DND-41 (cell line): ENCODE measurements around the gene CTSW.

ENCODE experiments used
- EZH2 ChIP-seq: IDR thresholded peaks from 3 replicates; pipeline ENCODE4 v1.6.1; 2012; ENCODE audit warnings: borderline replicate concordance, low read depth, mild to moderate bottlenecking, moderate library complexity, low read length, inconsistent platforms; ENCODE audit not compliant: severe bottlenecking
- TF ChIP-seq, protein P1 (sequence below): IDR thresholded peaks from 2 replicates; pipeline ENCODE4 v1.5.1; 2012; ENCODE audit warnings: borderline replicate concordance, low read length, moderate library complexity, mild to moderate bottlenecking; ENCODE audit not compliant: poor library complexity, severe bottlenecking; ENCODE audit errors: extremely low read depth

GRCh38 chr11:65894034-65894591 lies 14.5 kb downstream of the CTSW start:
- TF ChIP-seq, protein P1, sequence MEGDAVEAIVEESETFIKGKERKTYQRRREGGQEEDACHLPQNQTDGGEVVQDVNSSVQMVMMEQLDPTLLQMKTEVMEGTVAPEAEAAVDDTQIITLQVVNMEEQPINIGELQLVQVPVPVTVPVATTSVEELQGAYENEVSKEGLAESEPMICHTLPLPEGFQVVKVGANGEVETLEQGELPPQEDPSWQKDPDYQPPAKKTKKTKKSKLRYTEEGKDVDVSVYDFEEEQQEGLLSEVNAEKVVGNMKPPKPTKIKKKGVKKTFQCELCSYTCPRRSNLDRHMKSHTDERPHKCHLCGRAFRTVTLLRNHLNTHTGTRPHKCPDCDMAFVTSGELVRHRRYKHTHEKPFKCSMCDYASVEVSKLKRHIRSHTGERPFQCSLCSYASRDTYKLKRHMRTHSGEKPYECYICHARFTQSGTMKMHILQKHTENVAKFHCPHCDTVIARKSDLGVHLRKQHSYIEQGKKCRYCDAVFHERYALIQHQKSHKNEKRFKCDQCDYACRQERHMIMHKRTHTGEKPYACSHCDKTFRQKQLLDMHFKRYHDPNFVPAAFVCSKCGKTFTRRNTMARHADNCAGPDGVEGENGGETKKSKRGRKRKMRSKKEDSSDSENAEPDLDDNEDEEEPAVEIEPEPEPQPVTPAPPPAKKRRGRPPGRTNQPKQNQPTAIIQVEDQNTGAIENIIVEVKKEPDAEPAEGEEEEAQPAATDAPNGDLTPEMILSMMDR: no peak
- no peak for TF ChIP-seq EZH2
